GM13977 (cell line): Measurements from ENCODE around the gene HAUS6.
A peak's percentile ranks its signal among the peaks of the same experiment; 100 is the strongest.

Experiments
- DNase-seq: peaks from one replicate; pipeline ENCODE4 v3.0.0; 2012; ENCODE audit warnings: low spot score
- CTCF ChIP-seq: IDR thresholded peaks from 2 replicates; pipeline ENCODE4 v1.5.1; 2012; ENCODE audit warnings: mild to moderate bottlenecking, control low read depth; ENCODE audit not compliant: insufficient read depth; ENCODE audit errors: extremely low read depth, missing control alignments
- in situ Hi-C: fragments of 300-500 bp; cut with MboI; formaldehyde crosslinking; loops from one replicate; pipeline ENCODE4 v1.12.0; 2022; ENCODE audit warnings: low sequenced_read_pairs, low pct_unique_long_range_greater_than_20kb, mixed read lengths, inconsistent platforms; ENCODE audit not compliant: unreplicated experiment

Gene HAUS6

GRCh38 chr9:19074836-19075235, 27.9 kb downstream of the HAUS6 start:
- no peak for DNase-seq
- in situ Hi-C loops: no loop called here

GRCh38 chr9:19074229-19074628, 28.5 kb downstream of the HAUS6 start:
- no peak for TF ChIP-seq CTCF
- in situ Hi-C loops: no loop called here
- DNase-seq: no peak

More at GRCh38 chr9:19074836-19075235, 27.9 kb downstream of the HAUS6 start:
- TF ChIP-seq CTCF: no peak

- no peak for DNase-seq
- in situ Hi-C loops: no loop called here
- no peak for TF ChIP-seq CTCF
These were observed 45.7 kb downstream of the HAUS6 start for GRCh38 chr9:19057033-19057432.

GRCh38 chr9:19050637-19051591, 51.8 kb downstream of the HAUS6 start:
- in situ Hi-C loops: no loop called here
- no peak for TF ChIP-seq CTCF
- DNase-seq: no peak

GRCh38 chr9:19049917-19050636, 52.6 kb downstream of the HAUS6 start:
- in situ Hi-C loops: loop anchor here (25.0 kb wide), 1 partner anchor 788 kb away; no protein-coding TSS in a partner anchor
- no peak for TF ChIP-seq CTCF
- DNase-seq: no peak

GRCh38 chr9:19048966-19049916, 53.5 kb downstream of the HAUS6 start, which contains the start of gene RRAGA:
Gene RRAGA (plus strand): TSS chr9:19049427. CDS start chr9:19049660, 233 bp downstream.
- in situ Hi-C loops: loop anchor here (25.0 kb wide), 1 partner anchor 787 kb away; no protein-coding TSS in a partner anchor
- DNase-seq: peak; percentile 96
- peak; percentile 74 for TF ChIP-seq CTCF
